HG03439 (cell line): Measurements from ENCODE around the gene PRMT1.
"Not testable (repeated sequence)": the region's sequence is repeated elsewhere in the genome, so short reads cannot be mapped to it uniquely, and the experiment has no call there.

ENCODE experiments used
- ATAC-seq: cut with Tn5 transposase; IDR thresholded peaks from one replicate; pipeline ENCODE4 v1.9.1; 2021; ENCODE audit warnings: mild to moderate bottlenecking, moderate library complexity; ENCODE audit not compliant: unreplicated experiment

PRMT1 gene

GRCh38 chr19:49677231-49677900 lies at the start of gene PRMT1:
TSS of gene PRMT1 (plus strand) at chr19:49677271. CDS start at chr19:49677281, 10 bp downstream.
- no peak for ATAC-seq

GRCh38 chr19:49629659-49630058 lies 47.4 kb upstream of the PRMT1 start:
- ATAC-seq: no peak

GRCh38 chr19:49631014-49631588 lies 46.0 kb upstream of the PRMT1 start:
- no peak for ATAC-seq

GRCh38 chr19:49631610-49632192 lies 45.4 kb upstream of the PRMT1 start:
- no peak for ATAC-seq

GRCh38 chr19:49632576-49632975 lies 44.5 kb upstream of the PRMT1 start:
- no peak for ATAC-seq

- not testable (repeated sequence) for ATAC-seq
Measured at GRCh38 chr19:49633273-49633672, 43.8 kb upstream of the PRMT1 start.

GRCh38 chr19:49635530-49636232 lies 41.4 kb upstream of the PRMT1 start:
- ATAC-seq: no peak

- ATAC-seq: no peak
Measured at GRCh38 chr19:49636233-49636932, 40.7 kb upstream of the PRMT1 start.

GRCh38 chr19:49637821-49638738 lies 39.0 kb upstream of the PRMT1 start:
- no peak for ATAC-seq

GRCh38 chr19:49639401-49640112 lies 37.5 kb upstream of the PRMT1 start:
- no peak for ATAC-seq

- ATAC-seq: peak; percentile 66
Measured at GRCh38 chr19:49640113-49640898, 36.8 kb upstream of the PRMT1 start, which contains the start of gene RRAS. TSS of gene RRAS (minus strand) at chr19:49640143. CDS start at chr19:49640098, 45 bp downstream.

GRCh38 chr19:49641688-49642491 lies 35.2 kb upstream of the PRMT1 start, which contains the start of gene SCAF1:
TSS of gene SCAF1 (plus strand) at chr19:49642209. CDS start at chr19:49645027, 2,818 bp downstream.
- peak; percentile 59 for ATAC-seq

- ATAC-seq: no peak
Measured at GRCh38 chr19:49642492-49643035, 34.5 kb upstream of the PRMT1 start.

GRCh38 chr19:49643466-49643865 lies 33.6 kb upstream of the PRMT1 start:
- no peak for ATAC-seq

- ATAC-seq: no peak
Measured at GRCh38 chr19:49645592-49645991, 31.5 kb upstream of the PRMT1 start.

GRCh38 chr19:49645995-49646394 lies 31.1 kb upstream of the PRMT1 start:
- no peak for ATAC-seq

GRCh38 chr19:49646586-49646985 lies 30.5 kb upstream of the PRMT1 start:
- ATAC-seq: no peak
